K562 (cell line): ENCODE measurements around the gene HES5. TPM values are rescaled to one million over a fixed set of nuclear protein-coding genes. Genes with fewer than 3 reads are reported as not detected.

Experiments used
- DIDO1 ChIP-seq: fragments of 450-650 bp; IDR thresholded peaks from 2 replicates; pipeline ENCODE4 v1.6.1; 2016; ENCODE audit warnings: low read depth, missing biosample characterization, missing genetic modification characterization
- GATAD2A ChIP-seq: fragments of 450-650 bp; IDR thresholded peaks from 2 replicates; pipeline ENCODE4 v1.6.1; 2017
- MAFG ChIP-seq: fragments of 450-650 bp; conservative IDR thresholded peaks from 2 replicates; pipeline ENCODE4 v1.6.1; 2016; ENCODE audit warnings: missing genetic modification characterization, missing compliant biosample characterization
- SIN3A ChIP-seq, 2 experiments: fragments of 150-350 bp in 1 of 2; IDR thresholded peaks; 2 replicates each; pipeline ENCODE4 v1.6.1; 2011 to 2016; ENCODE audit warnings: borderline replicate concordance in 2 of 2, low read depth in 2 of 2, low read length in 2 of 2, mild to moderate bottlenecking in 2 of 2, moderate library complexity in 2 of 2; ENCODE audit not compliant: control insufficient read depth in 1 of 2
- ZNF583 ChIP-seq: fragments of 250-450 bp; sonication (Bioruptor Pico); IDR thresholded peaks from 2 replicates; pipeline ENCODE4 v1.4.0; 2020
- polyA plus RNA-seq, 8 experiments: library from polyadenylated mRNA; depleted of rRNA in 4 of 8; stranded (reverse) in 5 of 8; unstranded in 3 of 8; fragments of >200 nt; fragmentation: Nextera tagmentation in 2 of 8; fragmentation: Illumina TruSeq in 1 of 8; extraction: Ambion mirVana in 2 of 8; extraction: Trizol in 1 of 8; gene quantifications; 2 replicates each; pipeline versions ENCODE4 v1.2.1 to v1.2.3, GENCODE V29; 2011 to 2014; ENCODE audit warnings: inconsistent platforms in 1 of 8, missing spikeins in 1 of 8
- total RNA-seq, 7 experiments: library from RNA; depleted of rRNA in 6 of 7; stranded (reverse); fragments of >200 nt in 6 of 7; fragmentation: Illumina TruSeq in 2 of 7; extraction: Trizol in 2 of 7; gene quantifications; 2 replicates each; pipeline versions ENCODE4 v1.2.1 to v1.2.3, GENCODE V29; 2011 to 2021; ENCODE audit warnings: low replicate concordance in 1 of 7
- TF ChIP-seq, protein P1 (sequence below): fragments of 250-450 bp; sonication (Bioruptor Pico); IDR thresholded peaks from 2 replicates; pipeline ENCODE4 v1.5.0; 2022; ENCODE audit warnings: mild to moderate bottlenecking
- TF ChIP-seq, protein P2 (sequence below), 2 experiments: fragments of 150-350 bp in 1 of 2; IDR thresholded peaks; 2 replicates each; pipeline ENCODE4 v1.6.1; 2012 to 2016; ENCODE audit warnings: low read depth in 2 of 2, low read length in 2 of 2, mild to moderate bottlenecking in 1 of 2, moderate library complexity in 1 of 2
- TF ChIP-seq, protein P3 (sequence below): fragments of 250-450 bp; sonication (Bioruptor Pico); IDR thresholded peaks from 2 replicates; pipeline ENCODE4 v1.4.0; 2020; ENCODE audit warnings: borderline replicate concordance
- TF ChIP-seq, protein P4 (sequence below): fragments of 450-650 bp; formaldehyde crosslinking; IDR thresholded peaks from 2 replicates; pipeline ENCODE4 v1.4.0; 2022; ENCODE audit warnings: missing genetic modification characterization
- TF ChIP-seq, protein P5 (sequence below): fragments of 250-450 bp; sonication (Bioruptor Pico); IDR thresholded peaks from 2 replicates; pipeline ENCODE4 v1.4.0; 2020

Gene HES5
- total and polyA plus RNA-seq, 9 of the 15 experiments (the other 6 are each of a cell fraction or from before 2014, with no cell fraction given), result not detected

DNA sequence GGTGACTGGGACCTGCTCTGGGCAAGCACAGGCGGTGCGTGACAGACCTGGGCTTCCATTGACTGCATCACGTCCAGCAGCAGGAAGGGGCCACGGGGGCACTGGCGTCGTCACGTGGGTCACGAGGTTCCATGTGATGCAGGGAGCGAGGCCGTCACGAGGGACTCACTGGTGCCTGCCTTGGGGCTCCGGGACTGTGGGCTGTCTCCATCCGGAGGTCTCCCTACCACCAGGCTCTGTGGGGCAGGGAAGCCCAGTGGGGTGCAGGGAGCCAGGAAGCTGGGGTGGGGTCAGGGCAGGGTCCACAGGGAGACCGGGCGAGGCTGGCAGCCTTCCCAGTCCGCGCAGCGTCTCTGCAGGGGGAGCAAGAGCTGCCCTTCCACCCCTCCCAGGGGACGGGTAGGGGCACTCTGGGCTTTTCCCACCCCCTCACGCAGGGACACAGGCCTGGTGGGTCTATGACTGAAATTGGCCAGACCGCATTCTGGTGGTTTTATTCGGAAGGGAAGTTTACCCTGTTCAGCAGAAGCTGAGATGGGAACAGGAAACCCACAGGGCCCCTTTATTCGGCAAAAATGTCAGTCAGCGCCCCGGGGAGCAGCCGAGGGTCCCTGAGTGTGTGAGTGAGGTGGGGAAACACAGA, 25.7 kb upstream of the HES5 start (continued):
- TF ChIP-seq, protein P1, sequence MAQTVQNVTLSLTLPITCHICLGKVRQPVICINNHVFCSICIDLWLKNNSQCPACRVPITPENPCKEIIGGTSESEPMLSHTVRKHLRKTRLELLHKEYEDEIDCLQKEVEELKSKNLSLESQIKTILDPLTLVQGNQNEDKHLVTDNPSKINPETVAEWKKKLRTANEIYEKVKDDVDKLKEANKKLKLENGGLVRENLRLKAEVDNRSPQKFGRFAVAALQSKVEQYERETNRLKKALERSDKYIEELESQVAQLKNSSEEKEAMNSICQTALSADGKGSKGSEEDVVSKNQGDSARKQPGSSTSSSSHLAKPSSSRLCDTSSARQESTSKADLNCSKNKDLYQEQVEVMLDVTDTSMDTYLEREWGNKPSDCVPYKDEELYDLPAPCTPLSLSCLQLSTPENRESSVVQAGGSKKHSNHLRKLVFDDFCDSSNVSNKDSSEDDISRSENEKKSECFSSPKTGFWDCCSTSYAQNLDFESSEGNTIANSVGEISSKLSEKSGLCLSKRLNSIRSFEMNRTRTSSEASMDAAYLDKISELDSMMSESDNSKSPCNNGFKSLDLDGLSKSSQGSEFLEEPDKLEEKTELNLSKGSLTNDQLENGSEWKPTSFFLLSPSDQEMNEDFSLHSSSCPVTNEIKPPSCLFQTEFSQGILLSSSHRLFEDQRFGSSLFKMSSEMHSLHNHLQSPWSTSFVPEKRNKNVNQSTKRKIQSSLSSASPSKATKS (CRISPR knock-in tag), result no peak
- TF ChIP-seq SIN3A (IDR thresholded peaks at IDR 0.05; ENCODE audit: borderline replicate concordance in 2 of 2, control insufficient read depth in 1 of 2, low read depth in 2 of 2, low read length in 2 of 2) (no peak), GATAD2A (no peak), DIDO1 (no peak), ZNF583 (peak; percentile 80; the same call in 1 of the 2 replicates), MAFG (tag) (no peak)
- TF ChIP-seq, protein P2, sequence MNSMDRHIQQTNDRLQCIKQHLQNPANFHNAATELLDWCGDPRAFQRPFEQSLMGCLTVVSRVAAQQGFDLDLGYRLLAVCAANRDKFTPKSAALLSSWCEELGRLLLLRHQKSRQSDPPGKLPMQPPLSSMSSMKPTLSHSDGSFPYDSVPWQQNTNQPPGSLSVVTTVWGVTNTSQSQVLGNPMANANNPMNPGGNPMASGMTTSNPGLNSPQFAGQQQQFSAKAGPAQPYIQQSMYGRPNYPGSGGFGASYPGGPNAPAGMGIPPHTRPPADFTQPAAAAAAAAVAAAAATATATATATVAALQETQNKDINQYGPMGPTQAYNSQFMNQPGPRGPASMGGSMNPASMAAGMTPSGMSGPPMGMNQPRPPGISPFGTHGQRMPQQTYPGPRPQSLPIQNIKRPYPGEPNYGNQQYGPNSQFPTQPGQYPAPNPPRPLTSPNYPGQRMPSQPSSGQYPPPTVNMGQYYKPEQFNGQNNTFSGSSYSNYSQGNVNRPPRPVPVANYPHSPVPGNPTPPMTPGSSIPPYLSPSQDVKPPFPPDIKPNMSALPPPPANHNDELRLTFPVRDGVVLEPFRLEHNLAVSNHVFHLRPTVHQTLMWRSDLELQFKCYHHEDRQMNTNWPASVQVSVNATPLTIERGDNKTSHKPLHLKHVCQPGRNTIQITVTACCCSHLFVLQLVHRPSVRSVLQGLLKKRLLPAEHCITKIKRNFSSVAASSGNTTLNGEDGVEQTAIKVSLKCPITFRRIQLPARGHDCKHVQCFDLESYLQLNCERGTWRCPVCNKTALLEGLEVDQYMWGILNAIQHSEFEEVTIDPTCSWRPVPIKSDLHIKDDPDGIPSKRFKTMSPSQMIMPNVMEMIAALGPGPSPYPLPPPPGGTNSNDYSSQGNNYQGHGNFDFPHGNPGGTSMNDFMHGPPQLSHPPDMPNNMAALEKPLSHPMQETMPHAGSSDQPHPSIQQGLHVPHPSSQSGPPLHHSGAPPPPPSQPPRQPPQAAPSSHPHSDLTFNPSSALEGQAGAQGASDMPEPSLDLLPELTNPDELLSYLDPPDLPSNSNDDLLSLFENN (IDR thresholded peaks at IDR 0.05; ENCODE audit: low read depth in 2 of 2, low read length in 2 of 2), result no peak
- TF ChIP-seq, protein P3, sequence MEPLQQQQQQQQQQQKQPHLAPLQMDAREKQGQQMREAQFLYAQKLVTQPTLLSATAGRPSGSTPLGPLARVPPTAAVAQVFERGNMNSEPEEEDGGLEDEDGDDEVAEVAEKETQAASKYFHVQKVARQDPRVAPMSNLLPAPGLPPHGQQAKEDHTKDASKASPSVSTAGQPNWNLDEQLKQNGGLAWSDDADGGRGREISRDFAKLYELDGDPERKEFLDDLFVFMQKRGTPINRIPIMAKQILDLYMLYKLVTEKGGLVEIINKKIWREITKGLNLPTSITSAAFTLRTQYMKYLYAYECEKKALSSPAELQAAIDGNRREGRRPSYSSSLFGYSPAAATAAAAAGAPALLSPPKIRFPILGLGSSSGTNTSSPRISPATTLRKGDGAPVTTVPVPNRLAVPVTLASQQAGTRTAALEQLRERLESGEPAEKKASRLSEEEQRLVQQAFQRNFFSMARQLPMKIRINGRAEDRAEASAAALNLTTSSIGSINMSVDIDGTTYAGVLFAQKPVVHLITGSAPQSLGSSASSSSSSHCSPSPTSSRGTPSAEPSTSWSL (CRISPR knock-in tag), result peak; percentile 71; the same call in 1 of the 2 replicates
- TF ChIP-seq, protein P4, sequence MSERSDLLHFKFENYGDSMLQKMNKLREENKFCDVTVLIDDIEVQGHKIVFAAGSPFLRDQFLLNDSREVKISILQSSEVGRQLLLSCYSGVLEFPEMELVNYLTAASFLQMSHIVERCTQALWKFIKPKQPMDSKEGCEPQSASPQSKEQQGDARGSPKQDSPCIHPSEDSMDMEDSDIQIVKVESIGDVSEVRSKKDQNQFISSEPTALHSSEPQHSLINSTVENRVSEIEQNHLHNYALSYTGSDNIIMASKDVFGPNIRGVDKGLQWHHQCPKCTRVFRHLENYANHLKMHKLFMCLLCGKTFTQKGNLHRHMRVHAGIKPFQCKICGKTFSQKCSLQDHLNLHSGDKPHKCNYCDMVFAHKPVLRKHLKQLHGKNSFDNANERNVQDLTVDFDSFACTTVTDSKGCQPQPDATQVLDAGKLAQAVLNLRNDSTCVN (CRISPR knock-in tag), result peak; percentile 25; the same call in 1 of the 2 replicates
- TF ChIP-seq, protein P5, sequence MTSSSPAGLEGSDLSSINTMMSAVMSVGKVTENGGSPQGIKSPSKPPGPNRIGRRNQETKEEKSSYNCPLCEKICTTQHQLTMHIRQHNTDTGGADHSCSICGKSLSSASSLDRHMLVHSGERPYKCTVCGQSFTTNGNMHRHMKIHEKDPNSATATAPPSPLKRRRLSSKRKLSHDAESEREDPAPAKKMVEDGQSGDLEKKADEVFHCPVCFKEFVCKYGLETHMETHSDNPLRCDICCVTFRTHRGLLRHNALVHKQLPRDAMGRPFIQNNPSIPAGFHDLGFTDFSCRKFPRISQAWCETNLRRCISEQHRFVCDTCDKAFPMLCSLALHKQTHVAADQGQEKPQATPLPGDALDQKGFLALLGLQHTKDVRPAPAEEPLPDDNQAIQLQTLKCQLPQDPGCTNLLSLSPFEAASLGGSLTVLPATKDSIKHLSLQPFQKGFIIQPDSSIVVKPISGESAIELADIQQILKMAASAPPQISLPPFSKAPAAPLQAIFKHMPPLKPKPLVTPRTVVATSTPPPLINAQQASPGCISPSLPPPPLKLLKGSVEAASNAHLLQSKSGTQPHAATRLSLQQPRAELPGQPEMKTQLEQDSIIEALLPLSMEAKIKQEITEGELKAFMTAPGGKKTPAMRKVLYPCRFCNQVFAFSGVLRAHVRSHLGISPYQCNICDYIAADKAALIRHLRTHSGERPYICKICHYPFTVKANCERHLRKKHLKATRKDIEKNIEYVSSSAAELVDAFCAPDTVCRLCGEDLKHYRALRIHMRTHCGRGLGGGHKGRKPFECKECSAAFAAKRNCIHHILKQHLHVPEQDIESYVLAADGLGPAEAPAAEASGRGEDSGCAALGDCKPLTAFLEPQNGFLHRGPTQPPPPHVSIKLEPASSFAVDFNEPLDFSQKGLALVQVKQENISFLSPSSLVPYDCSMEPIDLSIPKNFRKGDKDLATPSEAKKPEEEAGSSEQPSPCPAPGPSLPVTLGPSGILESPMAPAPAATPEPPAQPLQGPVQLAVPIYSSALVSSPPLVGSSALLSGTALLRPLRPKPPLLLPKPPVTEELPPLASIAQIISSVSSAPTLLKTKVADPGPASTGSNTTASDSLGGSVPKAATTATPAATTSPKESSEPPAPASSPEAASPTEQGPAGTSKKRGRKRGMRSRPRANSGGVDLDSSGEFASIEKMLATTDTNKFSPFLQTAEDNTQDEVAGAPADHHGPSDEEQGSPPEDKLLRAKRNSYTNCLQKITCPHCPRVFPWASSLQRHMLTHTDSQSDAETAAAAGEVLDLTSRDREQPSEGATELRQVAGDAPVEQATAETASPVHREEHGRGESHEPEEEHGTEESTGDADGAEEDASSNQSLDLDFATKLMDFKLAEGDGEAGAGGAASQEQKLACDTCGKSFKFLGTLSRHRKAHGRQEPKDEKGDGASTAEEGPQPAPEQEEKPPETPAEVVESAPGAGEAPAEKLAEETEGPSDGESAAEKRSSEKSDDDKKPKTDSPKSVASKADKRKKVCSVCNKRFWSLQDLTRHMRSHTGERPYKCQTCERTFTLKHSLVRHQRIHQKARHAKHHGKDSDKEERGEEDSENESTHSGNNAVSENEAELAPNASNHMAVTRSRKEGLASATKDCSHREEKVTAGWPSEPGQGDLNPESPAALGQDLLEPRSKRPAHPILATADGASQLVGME, result peak; percentile 79
